ENCODE measurements around the gene GUK1. TPM values are rescaled to one million over a fixed set of nuclear protein-coding genes. Genes with fewer than 3 reads are reported as not detected.

Gene GUK1
- total and polyA plus RNA-seq, 2 of the 8 experiments (the other 6 are each of a cell fraction or from before 2014, with no cell fraction given) = 68.5 to 183 TPM

DNA sequence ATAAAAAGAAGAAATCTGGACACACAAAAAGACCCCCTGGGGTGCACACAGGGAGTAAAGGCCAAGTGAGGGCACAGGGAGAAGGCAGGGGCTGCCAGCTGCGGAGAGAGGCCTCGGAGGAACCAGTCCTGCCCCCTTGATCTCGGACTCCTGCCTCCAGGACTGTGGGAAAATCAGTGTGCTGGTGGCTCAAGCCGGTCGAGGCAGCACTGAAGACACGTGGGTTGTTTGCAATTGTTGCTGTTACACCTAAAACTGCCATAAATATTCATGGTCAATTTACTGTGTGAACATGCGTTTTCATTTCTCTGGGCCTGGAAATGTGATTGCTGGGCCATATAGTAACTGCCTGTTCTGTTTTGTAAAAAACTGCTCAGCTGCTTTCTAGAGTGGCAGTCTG lies 44.1 kb downstream of the GUK1 start:
- H2BK12ac ChIP-seq (ENCODE audit: low read depth, low read length) = no peak overlapping the region
- H4K91ac ChIP-seq (replicated peaks; ENCODE audit: insufficient read length, low read length) = no peak overlapping the region
- WGBS, 2 experiments (ENCODE audit: extremely low coverage in 1 of 2, insufficient coverage in 1 of 2, insufficient read length in 1 of 2, insufficient replicate concordance in 2 of 2, low coverage in 1 of 2, low lambda C conversion rate in 2 of 2, missing lambda C conversion rate in 1 of 2) = 90% methylated on average over 7 of the region's 7 CpGs; no CpG with 5 or more reads in 1 of the 2 experiments
- H3K79me1 ChIP-seq (ENCODE audit: low read depth, low read length) = no peaks in the 10 kb centered on the region; the same call in 1 of the 2 replicates
- no peaks in the 10 kb centered on the region for H3K4me1 ChIP-seq (replicated peaks in 1 of 4; ENCODE audit: control insufficient read depth in 3 of 4, insufficient read depth in 4 of 4, low read length in 3 of 4)
- no peak overlapping the region for H2AFZ ChIP-seq (ENCODE audit: low read length)
- no peak overlapping the region for H2BK15ac ChIP-seq (ENCODE audit: low read length)
- H3K23ac ChIP-seq (ENCODE audit: insufficient read length) = no peak overlapping the region
- no peak overlapping the region for H4K8ac ChIP-seq (ENCODE audit: extremely low read depth, insufficient read depth, low read length)
- no peaks in the 10 kb centered on the region for H3K23me2 ChIP-seq (ENCODE audit: low read depth, low read length)
- H3K27me3 ChIP-seq (replicated peaks in 1 of 4; ENCODE audit: control insufficient read depth in 3 of 4, extremely low read depth in 1 of 4, insufficient read depth in 3 of 4, low read length in 3 of 4) = no peaks in the 10 kb centered on the region; a peak in 1 of 7 replicates
- no peaks in the 10 kb centered on the region for H3K36me3 ChIP-seq (ENCODE audit: control insufficient read depth in 2 of 4, insufficient read depth in 4 of 4, low read length in 3 of 4)
- no peak overlapping the region for H4K5ac ChIP-seq (ENCODE audit: insufficient read length, low read depth, low read length)
- no peak overlapping the region for H3K9ac ChIP-seq (replicated peaks in 1 of 4; ENCODE audit: extremely low read depth in 1 of 4, low read depth in 3 of 4, low read length in 3 of 4)
- FAIRE-seq = no peak
- H2BK20ac ChIP-seq (ENCODE audit: low read length) = no peak overlapping the region
- no peak for DNase-seq (ENCODE audit: low read depth in 1 of 2, low spot score in 2 of 2)
- H2BK120ac ChIP-seq (replicated peaks; ENCODE audit: low read depth, low read length) = no peak overlapping the region
- no peak overlapping the region for H3K56ac ChIP-seq (replicated peaks; ENCODE audit: insufficient read length, low read depth, low read length)
- H3K27ac ChIP-seq (ENCODE audit: low read depth, low read length) = no peak overlapping the region
- H3K9me3 ChIP-seq (ENCODE audit: insufficient read depth in 2 of 2, low read depth in 1 of 2, low read length in 1 of 2) = no peaks in the 10 kb centered on the region
- peaks cover 0 to 1% of the 10 kb centered on the region in 2 experiments for H4K20me1 ChIP-seq (replicated peaks in 1 of 2; ENCODE audit: control insufficient read depth in 1 of 2, insufficient read depth in 2 of 2, low read length in 2 of 2)
- ChIA-PET POLR2A (ENCODE audit: partially characterized antibody) (no interaction called here), CTCF (ENCODE audit: partially characterized antibody) (no interaction called here)
- H3K4me2 ChIP-seq (ENCODE audit: insufficient read depth in 1 of 2, low read depth in 2 of 2, low read length in 2 of 2) = no peak overlapping the region
- no peaks in the 10 kb centered on the region for H3K79me2 ChIP-seq (ENCODE audit: control insufficient read depth in 1 of 2, insufficient read depth in 2 of 2, low read length in 2 of 2)
- no peak overlapping the region for H3K18ac ChIP-seq (ENCODE audit: extremely low read depth, low read length)
- H2AK5ac ChIP-seq (ENCODE audit: low read depth, low read length) = no peak overlapping the region
- no peak overlapping the region for H2BK5ac ChIP-seq (ENCODE audit: low read depth, low read length)
- no peak overlapping the region for H3K14ac ChIP-seq (ENCODE audit: insufficient read length)
- H3K4ac ChIP-seq (replicated peaks; ENCODE audit: insufficient read length, low read depth, low read length) = no peak overlapping the region
- H3K4me3 ChIP-seq (ENCODE audit: extremely low read depth in 1 of 4, insufficient read depth in 2 of 4, low read depth in 3 of 4, low read length in 4 of 4) = no peak overlapping the region
- no peak for TF ChIP-seq CTBP2 (IDR thresholded peaks at IDR 0.05; ENCODE audit: borderline replicate concordance, insufficient read depth, insufficient read length, low read length)
- TF ChIP-seq SIRT6 (IDR thresholded peaks at IDR 0.05; ENCODE audit: low read length) = no peak
- no peak for TF ChIP-seq KDM1A (IDR thresholded peaks at IDR 0.05; ENCODE audit: borderline replicate concordance, low read length)
- TF ChIP-seq GABPA (IDR thresholded peaks at IDR 0.05; ENCODE audit: borderline replicate concordance, insufficient read depth, low read length) = no peak
- no peak for TF ChIP-seq BCL11A (IDR thresholded peaks at IDR 0.05; ENCODE audit: low read depth in 2 of 2, low read length in 2 of 2)
- no peak for TF ChIP-seq BRCA1 (IDR thresholded peaks at IDR 0.05; ENCODE audit: low read depth, low read length)
- no peak for TF ChIP-seq NANOG (IDR thresholded peaks at IDR 0.05; ENCODE audit: insufficient read depth, low read depth, low read length, poor library complexity, severe bottlenecking)
- TF ChIP-seq, protein P1, sequence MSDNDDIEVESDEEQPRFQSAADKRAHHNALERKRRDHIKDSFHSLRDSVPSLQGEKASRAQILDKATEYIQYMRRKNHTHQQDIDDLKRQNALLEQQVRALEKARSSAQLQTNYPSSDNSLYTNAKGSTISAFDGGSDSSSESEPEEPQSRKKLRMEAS (IDR thresholded peaks at IDR 0.05) = no peak
- TF ChIP-seq, protein P2, sequence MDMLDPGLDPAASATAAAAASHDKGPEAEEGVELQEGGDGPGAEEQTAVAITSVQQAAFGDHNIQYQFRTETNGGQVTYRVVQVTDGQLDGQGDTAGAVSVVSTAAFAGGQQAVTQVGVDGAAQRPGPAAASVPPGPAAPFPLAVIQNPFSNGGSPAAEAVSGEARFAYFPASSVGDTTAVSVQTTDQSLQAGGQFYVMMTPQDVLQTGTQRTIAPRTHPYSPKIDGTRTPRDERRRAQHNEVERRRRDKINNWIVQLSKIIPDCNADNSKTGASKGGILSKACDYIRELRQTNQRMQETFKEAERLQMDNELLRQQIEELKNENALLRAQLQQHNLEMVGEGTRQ (IDR thresholded peaks at IDR 0.05; ENCODE audit: low read length) = no peak
- no peak for TF ChIP-seq CREB1 (IDR thresholded peaks at IDR 0.05)
- TF ChIP-seq HDAC6 (IDR thresholded peaks at IDR 0.05; ENCODE audit: low read depth, low read length) = no peak
- no peak for TF ChIP-seq FOSL1 (IDR thresholded peaks at IDR 0.05; ENCODE audit: insufficient read depth, low read depth, low read length)
- no peak for TF ChIP-seq SP2 (IDR thresholded peaks at IDR 0.05; ENCODE audit: low read length)
- no peak for TF ChIP-seq EZH2 (IDR thresholded peaks at IDR 0.05; ENCODE audit: low read depth, low read length, severe bottlenecking)
